Karpas-422 (cell line): ENCODE results near the gene VIM. TPM values are rescaled to one million over a fixed set of nuclear protein-coding genes. Genes with fewer than 3 reads are reported as not detected.
A peak's percentile ranks its signal among the peaks of the same experiment; 100 is the strongest.

Source experiments
- DNase-seq: peaks from one replicate; pipeline ENCODE4 v3.0.0-alpha.2; 2015
- H2AFZ ChIP-seq: fragments of 200-600 bp; sonication (generic); 2 replicates; pipeline ENCODE4 v1.6.1; 2014; ENCODE audit warnings: antibody characterized with exemption, low read length, mixed read lengths
- H3K27ac ChIP-seq: fragments of 200-600 bp; sonication (generic); 2 replicates; pipeline ENCODE4 v1.5.1; 2014; ENCODE audit warnings: mild to moderate bottlenecking, low read length, moderate library complexity
- H3K27me3 ChIP-seq: fragments of 200-600 bp; sonication (generic); 2 replicates; pipeline ENCODE4 v1.6.1; 2014; ENCODE audit warnings: low read length, mixed read lengths
- H3K36me3 ChIP-seq: fragments of 200-600 bp; sonication (generic); 2 replicates; pipeline ENCODE4 v1.6.1; 2014; ENCODE audit warnings: low read length, mixed read lengths; ENCODE audit not compliant: insufficient read depth
- H3K4me1 ChIP-seq: fragments of 200-600 bp; sonication (generic); 2 replicates; pipeline ENCODE4 v1.6.1; 2014; ENCODE audit warnings: mild to moderate bottlenecking, low read length, mixed read lengths
- H3K4me2 ChIP-seq: fragments of 200-600 bp; sonication (generic); 2 replicates; pipeline ENCODE4 v1.6.1; 2014; ENCODE audit warnings: low read length, low read depth, mild to moderate bottlenecking; ENCODE audit not compliant: poor library complexity, severe bottlenecking
- H3K4me3 ChIP-seq: fragments of 200-600 bp; sonication (generic); 2 replicates; pipeline ENCODE4 v1.5.1; 2014; ENCODE audit warnings: mild to moderate bottlenecking, antibody characterized with exemption, low read length, mixed read lengths
- H3K79me2 ChIP-seq: fragments of 200-600 bp; sonication (generic); 2 replicates; pipeline ENCODE4 v1.6.1; 2014; ENCODE audit warnings: mild to moderate bottlenecking, low read length, mixed read lengths
- H3K9ac ChIP-seq: fragments of 200-600 bp; sonication (generic); 2 replicates; pipeline ENCODE4 v1.6.0; 2014; ENCODE audit warnings: low read length
- H3K9me2 ChIP-seq: fragments of 200-600 bp; sonication (generic), shearing (Covaris generic); replicated peaks from 2 replicates; pipeline ENCODE4 v1.6.0; 2014; ENCODE audit warnings: mild to moderate bottlenecking, low read length, moderate library complexity; ENCODE audit not compliant: insufficient read depth
- H3K9me3 ChIP-seq: fragments of 300-700, 200-600 bp; sonication (generic); 2 replicates; pipeline ENCODE4 v1.6.1; 2014; ENCODE audit warnings: low read length, mixed read lengths
- H4K20me1 ChIP-seq: fragments of 200-600 bp; sonication (generic); 2 replicates; pipeline ENCODE4 v1.6.1; 2014; ENCODE audit warnings: mild to moderate bottlenecking, antibody characterized with exemption, low read length, low read depth; ENCODE audit not compliant: insufficient read depth
- total RNA-seq: library from RNA; depleted of rRNA; stranded (reverse); fragments of >200 nt; shearing (Covaris generic); gene quantifications from 2 replicates; pipeline ENCODE4 v1.2.3, GENCODE V29; 2014; ENCODE audit warnings: low replicate concordance

VIM gene
- total RNA-seq, 1 experiment from 2014 or later = 7.0 TPM

- Histone ChIP-seq H3K4me3 (no peak overlapping the region), H3K36me3 (no peaks in the 10 kb centered on the region), H4K20me1 (no peaks in the 10 kb centered on the region), H3K4me1 (peaks cover 18% of the 10 kb centered on the region), H3K9me3 (no peaks in the 10 kb centered on the region), H2AFZ (peak overlapping the region; percentile 45; the same call in 1 of the 2 replicates), H3K4me2 (no peak overlapping the region), H3K27me3 (no peaks in the 10 kb centered on the region), H3K79me2 (no peaks in the 10 kb centered on the region), H3K9ac (no peak overlapping the region), H3K9me2 (no peaks in the 10 kb centered on the region; the same call in 1 of the 2 replicates), H3K27ac (no peak overlapping the region)
- no peak for DNase-seq
These were observed 25.0 kb upstream of the VIM start for GRCh38 chr10:17202999-17203398.

- Histone ChIP-seq H3K4me3 (no peak overlapping the region), H3K27ac (no peak overlapping the region), H3K4me2 (no peak overlapping the region), H2AFZ (peak overlapping the region; percentile 45; the same call in 1 of the 2 replicates), H3K9me2 (no peaks in the 10 kb centered on the region; the same call in 1 of the 2 replicates), H3K27me3 (no peaks in the 10 kb centered on the region), H3K9me3 (no peaks in the 10 kb centered on the region), H3K79me2 (no peaks in the 10 kb centered on the region), H4K20me1 (no peaks in the 10 kb centered on the region), H3K36me3 (no peaks in the 10 kb centered on the region), H3K9ac (no peak overlapping the region), H3K4me1 (peaks cover 18% of the 10 kb centered on the region)
- DNase-seq = no peak
These were observed 24.6 kb upstream of the VIM start for GRCh38 chr10:17203416-17203815.

- H4K20me1 ChIP-seq = no peaks in the 10 kb centered on the region
- H3K36me3 ChIP-seq = no peaks in the 10 kb centered on the region
- DNase-seq = no peak
- no peak overlapping the region for H3K4me3 ChIP-seq
- H3K4me2 ChIP-seq = no peak overlapping the region
- H2AFZ ChIP-seq = no peak overlapping the region
- no peaks in the 10 kb centered on the region for H3K79me2 ChIP-seq
- no peaks in the 10 kb centered on the region for H3K9me3 ChIP-seq
- H3K4me1 ChIP-seq = peaks cover 5% of the 10 kb centered on the region
- H3K27ac ChIP-seq = no peak overlapping the region
- no peaks in the 10 kb centered on the region for H3K27me3 ChIP-seq
- no peak overlapping the region for H3K9ac ChIP-seq
- no peaks in the 10 kb centered on the region; the same call in 1 of the 2 replicates for H3K9me2 ChIP-seq
These were observed 21.8 kb upstream of the VIM start for GRCh38 chr10:17206210-17206709.

GRCh38 chr10:17208476-17208875 lies 19.6 kb upstream of the VIM start:
- Histone ChIP-seq H2AFZ (no peak overlapping the region), H3K4me3 (no peak overlapping the region), H3K4me1 (no peaks in the 10 kb centered on the region), H3K79me2 (no peaks in the 10 kb centered on the region), H3K27ac (no peak overlapping the region), H3K36me3 (no peaks in the 10 kb centered on the region), H3K9me3 (no peaks in the 10 kb centered on the region), H3K27me3 (no peaks in the 10 kb centered on the region), H4K20me1 (no peaks in the 10 kb centered on the region), H3K9me2 (no peaks in the 10 kb centered on the region), H3K4me2 (no peak overlapping the region), H3K9ac (no peak overlapping the region)
- DNase-seq = no peak

- Histone ChIP-seq H3K27me3 (no peaks in the 10 kb centered on the region), H3K36me3 (no peaks in the 10 kb centered on the region), H4K20me1 (no peaks in the 10 kb centered on the region), H3K9ac (no peak overlapping the region), H2AFZ (no peak overlapping the region), H3K9me2 (no peaks in the 10 kb centered on the region), H3K9me3 (no peaks in the 10 kb centered on the region), H3K79me2 (no peaks in the 10 kb centered on the region), H3K4me1 (no peaks in the 10 kb centered on the region), H3K27ac (no peak overlapping the region), H3K4me3 (no peak overlapping the region), H3K4me2 (no peak overlapping the region)
- no peak for DNase-seq
These were observed 18.7 kb upstream of the VIM start for GRCh38 chr10:17209302-17209701.

GRCh38 chr10:17209881-17210280 lies 18.2 kb upstream of the VIM start:
- no peak for DNase-seq
- no peaks in the 10 kb centered on the region for H3K79me2 ChIP-seq
- H4K20me1 ChIP-seq = no peaks in the 10 kb centered on the region
- no peak overlapping the region for H2AFZ ChIP-seq
- H3K9me3 ChIP-seq = no peaks in the 10 kb centered on the region
- H3K9ac ChIP-seq = no peak overlapping the region
- H3K27me3 ChIP-seq = no peaks in the 10 kb centered on the region
- no peak overlapping the region for H3K27ac ChIP-seq
- H3K4me2 ChIP-seq = no peak overlapping the region
- no peaks in the 10 kb centered on the region for H3K36me3 ChIP-seq
- no peak overlapping the region for H3K4me3 ChIP-seq
- no peaks in the 10 kb centered on the region for H3K9me2 ChIP-seq
- no peaks in the 10 kb centered on the region for H3K4me1 ChIP-seq

- no peaks in the 10 kb centered on the region for H3K9me2 ChIP-seq
- no peaks in the 10 kb centered on the region for H3K36me3 ChIP-seq
- H3K79me2 ChIP-seq = no peaks in the 10 kb centered on the region
- no peaks in the 10 kb centered on the region for H3K27me3 ChIP-seq
- H3K27ac ChIP-seq = no peak overlapping the region
- no peaks in the 10 kb centered on the region for H4K20me1 ChIP-seq
- no peak overlapping the region for H3K4me3 ChIP-seq
- H3K9me3 ChIP-seq = no peaks in the 10 kb centered on the region
- no peaks in the 10 kb centered on the region for H3K4me1 ChIP-seq
- no peak overlapping the region for H3K4me2 ChIP-seq
- no peak for DNase-seq
- H3K9ac ChIP-seq = no peak overlapping the region
- no peak overlapping the region for H2AFZ ChIP-seq
These were observed 17.7 kb upstream of the VIM start for GRCh38 chr10:17210361-17210760.

GRCh38 chr10:17212802-17213221 lies 15.2 kb upstream of the VIM start:
- Histone ChIP-seq H4K20me1 (no peaks in the 10 kb centered on the region), H3K36me3 (no peaks in the 10 kb centered on the region), H3K79me2 (no peaks in the 10 kb centered on the region), H2AFZ (no peak overlapping the region), H3K4me1 (no peaks in the 10 kb centered on the region), H3K27ac (no peak overlapping the region), H3K27me3 (no peaks in the 10 kb centered on the region), H3K9me3 (no peaks in the 10 kb centered on the region), H3K9ac (no peak overlapping the region), H3K4me3 (no peak overlapping the region), H3K4me2 (no peak overlapping the region), H3K9me2 (no peaks in the 10 kb centered on the region)
- no peak for DNase-seq
